ENCODE data around the gene PER2. TPM values are rescaled to one million over a fixed set of nuclear protein-coding genes. Genes with fewer than 3 reads are reported as not detected.

Gene PER2
- total RNA-seq, 1 donor from 2014 or later, result 2.9 TPM

DNA sequence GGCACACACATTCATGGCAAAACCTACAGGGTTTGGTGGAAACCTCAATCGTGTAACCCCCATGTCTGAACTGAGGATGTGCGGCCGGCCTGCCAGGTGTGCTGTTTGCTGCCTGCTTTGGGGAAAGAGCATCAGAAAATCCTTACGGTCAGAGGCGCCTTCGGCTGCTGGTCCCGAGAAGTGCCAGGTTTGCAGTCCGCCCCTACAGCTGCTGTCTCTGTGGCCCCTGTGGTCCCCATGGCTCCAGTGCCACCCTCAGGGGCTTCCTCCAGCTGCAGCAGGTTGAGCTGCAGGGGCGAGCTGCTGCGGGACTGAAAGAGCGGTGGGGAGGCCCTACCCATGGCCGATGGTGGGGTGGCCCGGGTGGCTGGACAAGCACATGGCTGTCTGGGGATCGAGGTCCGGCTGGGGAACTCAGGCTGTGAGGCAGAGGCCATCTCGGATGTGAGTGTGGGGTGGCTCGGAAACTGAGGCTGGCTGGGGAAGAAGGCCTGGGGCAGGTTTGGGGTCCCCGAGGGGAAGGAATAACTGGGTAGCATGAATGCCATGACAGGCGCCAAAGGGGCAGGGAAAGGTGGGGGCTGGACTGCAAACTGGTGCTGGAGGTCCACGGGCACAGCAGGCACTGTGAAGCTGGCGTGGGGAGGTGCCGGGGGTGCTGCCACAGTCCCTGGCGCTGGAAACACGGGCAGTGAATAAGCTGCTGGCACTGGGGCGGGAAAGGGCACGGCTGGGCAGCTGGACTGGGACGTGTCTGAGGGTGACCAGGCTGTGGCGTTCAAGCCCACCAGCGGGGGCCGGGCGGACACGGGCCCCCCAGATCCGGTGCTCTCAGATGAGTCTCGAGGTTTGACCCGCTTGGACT is 35.4 kb downstream of the PER2 start:
- TF ChIP-seq, protein P1, sequence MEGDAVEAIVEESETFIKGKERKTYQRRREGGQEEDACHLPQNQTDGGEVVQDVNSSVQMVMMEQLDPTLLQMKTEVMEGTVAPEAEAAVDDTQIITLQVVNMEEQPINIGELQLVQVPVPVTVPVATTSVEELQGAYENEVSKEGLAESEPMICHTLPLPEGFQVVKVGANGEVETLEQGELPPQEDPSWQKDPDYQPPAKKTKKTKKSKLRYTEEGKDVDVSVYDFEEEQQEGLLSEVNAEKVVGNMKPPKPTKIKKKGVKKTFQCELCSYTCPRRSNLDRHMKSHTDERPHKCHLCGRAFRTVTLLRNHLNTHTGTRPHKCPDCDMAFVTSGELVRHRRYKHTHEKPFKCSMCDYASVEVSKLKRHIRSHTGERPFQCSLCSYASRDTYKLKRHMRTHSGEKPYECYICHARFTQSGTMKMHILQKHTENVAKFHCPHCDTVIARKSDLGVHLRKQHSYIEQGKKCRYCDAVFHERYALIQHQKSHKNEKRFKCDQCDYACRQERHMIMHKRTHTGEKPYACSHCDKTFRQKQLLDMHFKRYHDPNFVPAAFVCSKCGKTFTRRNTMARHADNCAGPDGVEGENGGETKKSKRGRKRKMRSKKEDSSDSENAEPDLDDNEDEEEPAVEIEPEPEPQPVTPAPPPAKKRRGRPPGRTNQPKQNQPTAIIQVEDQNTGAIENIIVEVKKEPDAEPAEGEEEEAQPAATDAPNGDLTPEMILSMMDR (IDR thresholded peaks at IDR 0.05), result no peak
- no peaks in the 10 kb centered on the region for H3K27me3 Mint-ChIP-seq (ENCODE audit: low read depth)
- peak; percentile 83 for DNase-seq (ENCODE audit: low spot score)
- no peaks in the 10 kb centered on the region for H3K9me3 Mint-ChIP-seq (ENCODE audit: low read depth)
- H3K4me1 Mint-ChIP-seq (ENCODE audit: low read depth), result no peaks in the 10 kb centered on the region
- H3K4me3 Mint-ChIP-seq (ENCODE audit: unreplicated experiment), result no peak overlapping the region
- H3K27ac Mint-ChIP-seq (ENCODE audit: unreplicated experiment), result no peak overlapping the region
- H3K36me3 Mint-ChIP-seq (ENCODE audit: low read depth), result peaks cover 4% of the 10 kb centered on the region

DNA sequence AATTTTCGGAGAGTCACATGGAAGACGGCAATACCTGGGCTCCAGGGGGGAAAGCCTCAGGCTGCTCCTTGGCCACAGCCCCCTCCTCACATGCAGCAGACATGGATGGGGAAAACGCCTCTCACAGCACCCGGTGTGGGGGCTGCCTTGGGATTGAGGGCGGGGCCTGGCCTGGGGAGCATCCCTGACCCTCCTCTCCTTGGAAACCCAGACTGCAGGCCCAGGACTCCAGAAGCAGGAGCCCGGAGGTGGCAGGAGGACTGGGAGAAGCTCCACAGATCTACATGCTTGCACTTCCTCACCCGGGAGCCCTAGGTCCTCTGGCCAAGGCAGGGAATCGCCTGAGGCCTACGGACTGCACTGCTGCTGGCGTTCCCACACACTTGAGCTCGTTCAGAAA is 36.4 kb downstream of the PER2 start:
- Mint-ChIP-seq H3K27ac (ENCODE audit: unreplicated experiment) (no peak overlapping the region), H3K4me3 (ENCODE audit: unreplicated experiment) (no peak overlapping the region), H3K4me1 (ENCODE audit: low read depth) (no peaks in the 10 kb centered on the region), H3K36me3 (ENCODE audit: low read depth) (peaks cover 7% of the 10 kb centered on the region), H3K9me3 (ENCODE audit: low read depth) (no peaks in the 10 kb centered on the region), H3K27me3 (ENCODE audit: low read depth) (no peaks in the 10 kb centered on the region)
- DNase-seq (ENCODE audit: low spot score), result peak; percentile 65
- TF ChIP-seq, protein P1 (IDR thresholded peaks at IDR 0.05), result no peak

DNA sequence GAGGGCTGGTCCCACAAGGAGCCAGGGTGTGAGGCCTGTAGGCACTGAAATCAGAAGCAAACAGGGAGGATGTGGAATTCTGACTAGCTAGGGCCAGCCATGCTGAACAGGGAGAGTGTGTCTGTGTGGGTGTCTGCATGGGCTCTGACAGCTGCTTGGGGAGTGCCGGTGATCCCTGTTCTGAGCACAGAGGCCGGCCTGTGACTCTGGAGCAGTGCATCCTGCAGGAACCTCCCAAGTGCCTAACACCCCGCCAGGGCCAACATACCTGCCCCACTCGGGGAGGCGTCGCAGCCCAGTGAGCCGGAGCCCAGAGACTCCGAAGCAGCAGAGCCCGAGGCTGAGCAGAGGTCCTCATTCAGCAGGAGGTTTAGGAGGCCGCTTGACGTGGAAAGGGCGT is 37.1 kb downstream of the PER2 start:
- DNase-seq (ENCODE audit: low spot score), result peak; percentile 79
- no peak overlapping the region for H3K4me3 Mint-ChIP-seq (ENCODE audit: unreplicated experiment)
- peaks cover 8% of the 10 kb centered on the region for H3K36me3 Mint-ChIP-seq (ENCODE audit: low read depth)
- no peaks in the 10 kb centered on the region for H3K4me1 Mint-ChIP-seq (ENCODE audit: low read depth)
- no peaks in the 10 kb centered on the region for H3K27me3 Mint-ChIP-seq (ENCODE audit: low read depth)
- H3K9me3 Mint-ChIP-seq (ENCODE audit: low read depth), result no peaks in the 10 kb centered on the region
- no peak overlapping the region for H3K27ac Mint-ChIP-seq (ENCODE audit: unreplicated experiment)
- TF ChIP-seq, protein P1 (IDR thresholded peaks at IDR 0.05), result no peak

DNA sequence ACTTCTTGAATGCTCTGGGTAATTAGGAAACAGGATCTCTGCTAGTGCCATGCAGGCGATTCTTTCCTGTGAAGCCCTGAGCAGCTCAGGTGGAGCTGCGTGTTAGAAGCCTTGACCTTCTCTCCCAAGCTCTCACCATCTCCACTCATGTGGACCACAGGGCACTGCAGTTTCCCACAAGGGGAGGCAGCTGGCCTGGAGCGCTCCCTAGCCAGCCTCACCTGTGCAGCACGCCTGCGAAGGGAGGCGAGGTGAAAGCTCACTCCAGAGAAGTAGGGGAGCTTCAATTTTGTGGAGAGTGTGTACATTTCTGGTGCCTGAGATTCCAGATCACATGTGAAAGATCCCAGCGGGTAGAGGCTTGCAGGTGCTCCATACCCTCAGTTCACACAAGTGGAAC is 37.5 kb downstream of the PER2 start:
- no peaks in the 10 kb centered on the region for H3K9me3 Mint-ChIP-seq (ENCODE audit: low read depth)
- H3K27ac Mint-ChIP-seq (ENCODE audit: unreplicated experiment), result no peak overlapping the region
- H3K4me3 Mint-ChIP-seq (ENCODE audit: unreplicated experiment), result no peak overlapping the region
- H3K27me3 Mint-ChIP-seq (ENCODE audit: low read depth), result no peaks in the 10 kb centered on the region
- TF ChIP-seq, protein P1 (IDR thresholded peaks at IDR 0.05), result no peak
- DNase-seq (ENCODE audit: low spot score), result peak; percentile 56
- H3K4me1 Mint-ChIP-seq (ENCODE audit: low read depth), result no peaks in the 10 kb centered on the region
- H3K36me3 Mint-ChIP-seq (ENCODE audit: low read depth), result peaks cover 8% of the 10 kb centered on the region

DNA sequence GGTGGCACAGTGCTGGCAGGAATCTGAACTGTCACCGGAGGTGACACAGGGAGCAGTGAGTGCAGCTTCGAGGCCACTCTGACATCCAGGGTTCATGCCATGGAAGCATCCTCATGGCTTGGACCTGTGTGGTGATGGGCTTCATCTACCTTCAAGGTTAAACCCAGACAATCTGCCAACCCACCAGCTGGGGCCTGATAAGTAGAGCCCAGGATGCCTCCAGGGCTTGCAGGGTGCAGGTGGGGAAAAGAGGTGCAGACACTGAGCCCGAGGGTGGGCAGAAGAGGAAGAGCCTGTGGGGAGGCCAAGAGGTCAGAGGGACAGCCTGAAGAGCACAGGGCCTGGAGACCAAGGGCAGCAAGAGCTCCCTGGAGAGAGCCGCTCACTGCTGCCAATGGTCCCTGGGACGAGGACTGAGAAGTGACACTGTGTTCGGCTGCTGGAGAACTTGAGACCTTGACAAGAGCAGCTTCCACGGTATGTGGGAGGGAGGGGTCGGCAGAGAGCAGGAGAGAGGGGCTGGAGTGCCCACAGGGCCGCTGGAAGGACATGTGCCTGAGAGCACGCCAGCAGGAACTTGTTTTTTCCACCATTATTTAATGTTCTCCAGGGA is 40.5 kb downstream of the PER2 start:
- TF ChIP-seq, protein P1 (IDR thresholded peaks at IDR 0.05), result no peak
- Mint-ChIP-seq H3K4me3 (ENCODE audit: unreplicated experiment) (no peak overlapping the region), H3K9me3 (ENCODE audit: low read depth) (no peaks in the 10 kb centered on the region), H3K36me3 (ENCODE audit: low read depth) (peaks cover 8% of the 10 kb centered on the region), H3K27ac (ENCODE audit: unreplicated experiment) (no peak overlapping the region), H3K4me1 (ENCODE audit: low read depth) (no peaks in the 10 kb centered on the region), H3K27me3 (ENCODE audit: low read depth) (no peaks in the 10 kb centered on the region)
- DNase-seq (ENCODE audit: low spot score), result peak; percentile 64
